Nephron progenitor cell (in vitro differentiated cells): ENCODE measurements around the gene AMFR.

ENCODE experiments used
- DNase-seq: peaks from one replicate; pipeline ENCODE4 v3.0.0; 2021
- H3K27ac Mint-ChIP-seq: 2 replicates; pipeline ENCODE4 v1.8.0; 2021; ENCODE audit warnings: mild to moderate bottlenecking, moderate library complexity, mixed read lengths
- H3K27me3 Mint-ChIP-seq: 2 replicates; pipeline ENCODE4 v1.8.0; 2021; ENCODE audit warnings: mild to moderate bottlenecking, low read depth, mixed read lengths; ENCODE audit not compliant: poor library complexity
- H3K36me3 Mint-ChIP-seq: 2 replicates; pipeline ENCODE4 v1.8.0; 2021; ENCODE audit warnings: low read depth, mixed read lengths
- H3K4me1 Mint-ChIP-seq: 2 replicates; pipeline ENCODE4 v1.8.0; 2021; ENCODE audit warnings: mixed read lengths
- H3K4me3 Mint-ChIP-seq: 2 replicates; pipeline ENCODE4 v1.8.0; 2021; ENCODE audit warnings: mild to moderate bottlenecking, moderate library complexity, mixed read lengths
- H3K9me3 Mint-ChIP-seq: 2 replicates; pipeline ENCODE4 v1.8.0; 2021; ENCODE audit warnings: mild to moderate bottlenecking, moderate library complexity, mixed read lengths
- TF ChIP-seq, protein P1 (sequence below): fragments of 200-600 bp; sonication (generic); IDR thresholded peaks from 2 replicates; pipeline ENCODE4 v1.5.0; 2021; ENCODE audit warnings: antibody characterized with exemption

Gene AMFR

DNA sequence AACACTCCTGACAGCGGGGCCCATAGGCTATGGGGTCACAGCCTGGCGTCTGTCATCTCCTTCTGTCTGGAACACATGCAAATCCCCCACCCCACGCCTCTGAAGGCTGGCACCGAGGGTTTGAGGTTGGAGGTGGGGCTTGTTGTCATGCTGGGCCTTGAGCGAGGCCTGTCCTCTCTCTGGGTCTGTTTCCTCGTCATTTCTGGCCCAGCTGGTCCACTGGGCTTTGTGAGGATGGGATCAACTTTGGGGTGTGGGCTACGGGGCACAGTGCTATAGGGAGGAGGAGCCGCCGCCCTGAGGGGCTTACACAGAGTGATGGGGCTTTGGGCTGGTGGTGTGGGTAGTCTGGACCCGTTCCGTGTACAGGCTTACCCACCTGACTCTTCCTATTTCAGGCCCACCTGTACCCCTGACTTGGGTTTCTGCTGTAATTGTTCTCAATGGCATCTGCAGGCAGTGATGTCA lies 87.5 kb downstream of the AMFR start:
- Mint-ChIP-seq H3K9me3 (no peaks in the 10 kb centered on the region), H3K4me1 (peaks cover 36% of the 10 kb centered on the region), H3K36me3 (no peaks in the 10 kb centered on the region), H3K27ac (no peak overlapping the region), H3K4me3 (no peak overlapping the region), H3K27me3 (peaks cover 3% of the 10 kb centered on the region)
- no peak for DNase-seq
- TF ChIP-seq, protein P1, sequence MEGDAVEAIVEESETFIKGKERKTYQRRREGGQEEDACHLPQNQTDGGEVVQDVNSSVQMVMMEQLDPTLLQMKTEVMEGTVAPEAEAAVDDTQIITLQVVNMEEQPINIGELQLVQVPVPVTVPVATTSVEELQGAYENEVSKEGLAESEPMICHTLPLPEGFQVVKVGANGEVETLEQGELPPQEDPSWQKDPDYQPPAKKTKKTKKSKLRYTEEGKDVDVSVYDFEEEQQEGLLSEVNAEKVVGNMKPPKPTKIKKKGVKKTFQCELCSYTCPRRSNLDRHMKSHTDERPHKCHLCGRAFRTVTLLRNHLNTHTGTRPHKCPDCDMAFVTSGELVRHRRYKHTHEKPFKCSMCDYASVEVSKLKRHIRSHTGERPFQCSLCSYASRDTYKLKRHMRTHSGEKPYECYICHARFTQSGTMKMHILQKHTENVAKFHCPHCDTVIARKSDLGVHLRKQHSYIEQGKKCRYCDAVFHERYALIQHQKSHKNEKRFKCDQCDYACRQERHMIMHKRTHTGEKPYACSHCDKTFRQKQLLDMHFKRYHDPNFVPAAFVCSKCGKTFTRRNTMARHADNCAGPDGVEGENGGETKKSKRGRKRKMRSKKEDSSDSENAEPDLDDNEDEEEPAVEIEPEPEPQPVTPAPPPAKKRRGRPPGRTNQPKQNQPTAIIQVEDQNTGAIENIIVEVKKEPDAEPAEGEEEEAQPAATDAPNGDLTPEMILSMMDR = no peak

DNA sequence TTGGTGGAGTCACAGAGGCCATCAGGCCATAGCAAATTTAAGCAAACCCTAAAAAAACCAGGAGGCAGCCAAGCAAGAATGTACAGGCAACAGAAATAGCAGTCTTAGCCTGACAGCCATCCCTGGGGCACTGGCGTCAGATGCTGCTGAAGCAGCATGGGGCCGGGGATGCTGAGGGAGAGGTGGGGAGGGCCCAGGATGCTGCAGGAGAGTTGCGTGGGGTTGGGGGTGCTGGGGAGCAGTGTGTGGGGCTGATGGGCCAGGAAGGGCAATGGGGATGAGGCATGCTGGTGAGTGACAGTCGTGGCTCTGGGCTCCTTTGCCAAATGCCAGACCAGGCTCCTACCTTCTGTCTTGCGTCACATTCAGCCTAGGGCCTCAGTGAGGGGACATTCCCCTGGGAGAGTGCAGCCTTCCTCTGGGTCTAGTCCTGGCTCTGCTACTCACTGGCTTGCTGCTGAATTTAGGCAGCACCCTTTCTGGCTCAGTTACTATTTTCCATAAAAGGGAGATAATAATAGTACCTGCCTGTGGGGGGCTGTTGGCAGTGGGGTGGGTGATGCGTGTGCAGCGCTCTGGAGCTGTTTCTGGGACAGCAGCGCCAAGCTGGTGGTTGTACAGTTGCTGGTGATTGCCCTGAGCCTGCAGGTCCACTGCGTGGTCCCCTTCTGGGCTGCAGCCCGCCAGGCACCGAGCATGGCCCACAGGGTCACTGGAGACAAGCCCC lies 88.1 kb downstream of the AMFR start:
- TF ChIP-seq, protein P1 = no peak
- no peaks in the 10 kb centered on the region for H3K9me3 Mint-ChIP-seq
- no peak overlapping the region for H3K4me3 Mint-ChIP-seq
- peaks cover 36% of the 10 kb centered on the region for H3K4me1 Mint-ChIP-seq
- DNase-seq = no peak
- H3K27ac Mint-ChIP-seq = no peak overlapping the region
- H3K27me3 Mint-ChIP-seq = peaks cover 3% of the 10 kb centered on the region
- no peaks in the 10 kb centered on the region for H3K36me3 Mint-ChIP-seq

DNA sequence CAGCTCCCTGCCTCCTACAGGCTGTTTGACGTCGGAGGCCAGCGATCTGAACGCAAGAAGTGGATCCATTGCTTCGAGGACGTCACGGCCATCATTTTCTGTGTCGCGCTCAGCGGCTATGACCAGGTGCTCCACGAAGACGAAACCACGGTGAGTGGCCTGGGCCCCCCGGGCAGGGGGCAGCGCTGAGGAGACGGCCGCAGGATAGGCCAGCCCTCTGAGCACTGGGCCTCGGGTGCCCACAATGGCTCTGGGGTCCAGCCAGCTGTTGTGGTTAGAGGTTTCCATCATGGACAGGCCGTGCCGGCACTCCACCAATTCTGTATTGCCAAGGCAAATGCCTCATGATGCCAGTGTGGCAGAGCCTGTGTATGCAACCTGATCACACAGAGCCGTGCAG lies 88.6 kb downstream of the AMFR start:
- TF ChIP-seq, protein P1 = no peak
- peaks cover 39% of the 10 kb centered on the region for H3K4me1 Mint-ChIP-seq
- H3K9me3 Mint-ChIP-seq = no peaks in the 10 kb centered on the region
- H3K4me3 Mint-ChIP-seq = no peak overlapping the region
- H3K36me3 Mint-ChIP-seq = no peaks in the 10 kb centered on the region
- H3K27ac Mint-ChIP-seq = no peak overlapping the region
- DNase-seq = no peak
- H3K27me3 Mint-ChIP-seq = peaks cover 3% of the 10 kb centered on the region

DNA sequence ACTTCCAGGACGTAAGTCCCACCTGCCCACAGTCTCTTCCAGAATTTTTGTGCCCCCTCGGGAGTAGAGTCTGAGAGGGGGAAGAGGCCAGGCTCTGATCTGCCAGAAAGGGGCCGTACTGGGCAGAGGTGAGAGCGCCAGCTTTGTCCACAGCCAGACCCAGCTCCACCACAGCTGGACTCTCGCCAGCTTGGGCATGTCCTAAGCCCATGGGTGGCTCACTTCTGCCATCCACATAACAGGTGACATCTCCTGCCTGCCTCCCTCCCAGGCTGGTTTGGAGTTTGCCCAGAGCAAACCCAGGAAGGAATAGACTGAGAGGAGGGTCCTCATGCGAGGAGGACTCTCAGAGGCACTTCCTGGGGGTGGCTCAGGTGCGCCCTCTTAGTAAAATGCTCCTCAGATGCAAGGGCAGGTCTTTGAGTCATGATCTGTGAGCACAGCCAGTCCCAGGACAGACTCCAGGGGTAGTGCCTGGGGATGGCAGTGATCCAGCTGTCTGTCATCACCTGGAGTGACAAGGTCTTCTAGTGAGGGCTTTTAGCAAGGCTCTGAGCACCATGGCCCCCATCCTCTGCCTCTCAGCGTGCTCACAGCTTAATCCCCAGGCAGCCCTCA lies 89.2 kb downstream of the AMFR start:
- Mint-ChIP-seq H3K4me1 (peaks cover 40% of the 10 kb centered on the region), H3K36me3 (no peaks in the 10 kb centered on the region), H3K4me3 (no peak overlapping the region), H3K27me3 (peaks cover 3% of the 10 kb centered on the region), H3K27ac (no peak overlapping the region), H3K9me3 (no peaks in the 10 kb centered on the region)
- DNase-seq = no peak
- TF ChIP-seq, protein P1 = no peak

DNA sequence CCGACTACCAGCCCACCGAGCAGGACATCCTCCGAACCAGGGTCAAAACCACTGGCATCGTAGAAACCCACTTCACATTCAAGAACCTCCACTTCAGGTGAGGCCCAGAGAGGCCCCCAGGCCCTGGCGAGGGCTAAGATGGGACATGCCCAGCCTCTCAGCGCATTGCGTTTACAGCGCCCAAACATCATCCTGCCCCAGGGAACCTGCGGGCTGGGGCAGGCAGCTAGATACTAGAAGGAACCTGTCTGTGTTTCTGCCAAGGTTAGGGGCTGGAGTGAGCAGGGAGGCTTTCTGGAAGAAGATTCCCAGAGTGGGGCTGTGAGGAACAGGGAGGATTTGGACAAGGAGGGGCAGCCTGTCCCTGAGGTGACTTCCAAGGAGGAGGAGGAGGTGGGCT lies 90.6 kb downstream of the AMFR start:
- no peak overlapping the region for H3K4me3 Mint-ChIP-seq
- DNase-seq = no peak
- H3K27me3 Mint-ChIP-seq = peaks cover 15% of the 10 kb centered on the region
- H3K9me3 Mint-ChIP-seq = no peaks in the 10 kb centered on the region
- TF ChIP-seq, protein P1 = no peak
- no peak overlapping the region for H3K27ac Mint-ChIP-seq
- H3K4me1 Mint-ChIP-seq = peaks cover 44% of the 10 kb centered on the region
- H3K36me3 Mint-ChIP-seq = no peaks in the 10 kb centered on the region
